ENCODE measurements around the gene OR51B4.

The OR51B4 gene

GRCh38 chr11:5301846-5302245 is at the start of gene OR51B4:
Gene OR51B4, minus strand, starts transcription at chr11:5301946. Its CDS starts 0 bp downstream, at chr11:5301946.
- DNase-seq (ENCODE audit: low read depth) = no peak
- TF ChIP-seq CTCF (conservative IDR thresholded peaks at IDR 0.05; ENCODE audit: low read depth, low read length) = no peak
- H3K4me3 ChIP-seq (ENCODE audit: low read depth, low read length) = no peak within 1 kb of the TSS

GRCh38 chr11:5351208-5351607 is 49.5 kb upstream of the OR51B4 start, which contains the start of gene OR51B6:
Gene OR51B6, plus strand, starts transcription at chr11:5351508. Its CDS starts 0 bp downstream, at chr11:5351508.
- DNase-seq (ENCODE audit: low read depth) = no peak
- H3K4me3 ChIP-seq (ENCODE audit: low read depth, low read length) = no peak within 1 kb of the TSS
- no peak for TF ChIP-seq CTCF (conservative IDR thresholded peaks at IDR 0.05; ENCODE audit: low read depth, low read length)

GRCh38 chr11:5349550-5349949 is 47.8 kb upstream of the OR51B4 start:
- H3K4me3 ChIP-seq (ENCODE audit: low read depth, low read length) = no peak overlapping the region
- no peak for DNase-seq (ENCODE audit: low read depth)
- TF ChIP-seq CTCF (conservative IDR thresholded peaks at IDR 0.05; ENCODE audit: low read depth, low read length) = no peak

- no peak overlapping the region for H3K4me3 ChIP-seq (ENCODE audit: low read depth, low read length)
- DNase-seq (ENCODE audit: low read depth) = no peak
- no peak for TF ChIP-seq CTCF (conservative IDR thresholded peaks at IDR 0.05; ENCODE audit: low read depth, low read length)
These were observed 46.9 kb upstream of the OR51B4 start for GRCh38 chr11:5348551-5349194.

GRCh38 chr11:5345831-5346230 is 44.1 kb upstream of the OR51B4 start:
- no peak for TF ChIP-seq CTCF (conservative IDR thresholded peaks at IDR 0.05; ENCODE audit: low read depth, low read length)
- DNase-seq (ENCODE audit: low read depth) = peak; percentile 59

GRCh38 chr11:5343474-5344335 is 42.0 kb upstream of the OR51B4 start, which contains the start of gene OR51B5:
Gene OR51B5, minus strand, starts transcription at chr11:5343524. Its CDS starts 0 bp downstream, at chr11:5343524.
- no peak for TF ChIP-seq CTCF (conservative IDR thresholded peaks at IDR 0.05; ENCODE audit: low read depth, low read length)

More at GRCh38 chr11:5345831-5346230, 44.1 kb upstream of the OR51B4 start:
- H3K4me3 ChIP-seq (ENCODE audit: low read depth, low read length) = no peak overlapping the region

More at GRCh38 chr11:5343474-5344335, 42.0 kb upstream of the OR51B4 start, which contains the start of gene OR51B5:
- DNase-seq (ENCODE audit: low read depth) = peak; percentile 59
- H3K4me3 ChIP-seq (ENCODE audit: low read depth, low read length) = no peak within 1 kb of the TSS
